ENCODE results near the gene CD200R1L.

The CD200R1L gene

GRCh38 chr3:112817797-112818196 lies 28.9 kb downstream of the CD200R1L start:
- DNase-seq: no peak

GRCh38 chr3:112817271-112817670 lies 29.4 kb downstream of the CD200R1L start:
- DNase-seq: no peak

GRCh38 chr3:112815981-112816380 lies 30.7 kb downstream of the CD200R1L start:
- DNase-seq: no peak

GRCh38 chr3:112814266-112814665 lies 32.4 kb downstream of the CD200R1L start:
- DNase-seq: no peak

- no peak for DNase-seq
These were observed 32.9 kb downstream of the CD200R1L start for GRCh38 chr3:112813723-112814171.

- no peak for DNase-seq
These were observed 33.6 kb downstream of the CD200R1L start for GRCh38 chr3:112813016-112813415.

GRCh38 chr3:112811917-112812660 lies 34.6 kb downstream of the CD200R1L start:
- no peak for DNase-seq

GRCh38 chr3:112811131-112811884 lies 35.4 kb downstream of the CD200R1L start:
- DNase-seq: no peak

- DNase-seq: no peak
These were observed 36.1 kb downstream of the CD200R1L start for GRCh38 chr3:112810561-112810960.

GRCh38 chr3:112808136-112808535 lies 38.5 kb downstream of the CD200R1L start:
- DNase-seq: no peak

GRCh38 chr3:112807685-112808084 lies 39.0 kb downstream of the CD200R1L start:
- DNase-seq: no peak

GRCh38 chr3:112806903-112807302 lies 39.8 kb downstream of the CD200R1L start:
- no peak for DNase-seq

GRCh38 chr3:112805126-112805525 lies 41.5 kb downstream of the CD200R1L start:
- no peak for DNase-seq

GRCh38 chr3:112804021-112804420 lies 42.6 kb downstream of the CD200R1L start:
- DNase-seq: no peak

GRCh38 chr3:112803467-112803866 lies 43.2 kb downstream of the CD200R1L start:
- DNase-seq: no peak

- no peak for DNase-seq
These were observed 44.3 kb downstream of the CD200R1L start for GRCh38 chr3:112802338-112802737.

- DNase-seq: no peak
These were observed 46.7 kb downstream of the CD200R1L start for GRCh38 chr3:112799946-112800345.

GRCh38 chr3:112794622-112795172 lies 52.0 kb downstream of the CD200R1L start:
- DNase-seq: no peak

GRCh38 chr3:112793326-112794081 lies 53.2 kb downstream of the CD200R1L start:
- no peak for DNase-seq

GRCh38 chr3:112791736-112792135 lies 54.9 kb downstream of the CD200R1L start:
- no peak for DNase-seq

- DNase-seq: no peak
These were observed 56.9 kb downstream of the CD200R1L start for GRCh38 chr3:112789787-112790186.

GRCh38 chr3:112786881-112787579 lies 59.6 kb downstream of the CD200R1L start:
- DNase-seq: no peak
